Kidney (tissue), 14 donors: ENCODE results near the gene ZSWIM6. TPM values are rescaled to one million over a fixed set of nuclear protein-coding genes. Genes with fewer than 3 reads are reported as not detected.

Experiments used
- DNase-seq, 5 donors: peaks; one replicate each; pipeline ENCODE4 v3.0.0-alpha.2; 2013 to 2020
- FAIRE-seq: peaks from 2 replicates; lab custom pipeline; 2012; peaks lifted over from hg19 to GRCh38; lab: Jason Lieb, UNC
- H3K27ac ChIP-seq, 2 donors: one replicate each; pipeline ENCODE4 v1.7.0; 2013; ENCODE audit warnings: low read depth in 2 of 2, low read length in 2 of 2, inconsistent platforms in 1 of 2
- H3K27me3 ChIP-seq: one replicate; pipeline ENCODE4 v1.7.1; 2013; ENCODE audit warnings: low read length, inconsistent platforms; ENCODE audit not compliant: control insufficient read depth, insufficient read depth
- H3K36me3 ChIP-seq, 3 donors: one replicate each; pipeline versions ENCODE4 v1.7.0 to v1.7.1; 2013; ENCODE audit warnings: low read length in 3 of 3, control low read depth in 1 of 3, inconsistent platforms in 1 of 3; ENCODE audit not compliant: insufficient read depth in 3 of 3, control insufficient read depth in 2 of 3
- H3K4me1 ChIP-seq, 3 donors: one replicate each; pipeline versions ENCODE4 v1.7.0 to v1.7.1; 2013; ENCODE audit warnings: low read length in 3 of 3, inconsistent platforms in 1 of 3, low read depth in 1 of 3; ENCODE audit not compliant: control insufficient read depth in 2 of 3, insufficient read depth in 2 of 3
- H3K4me3 ChIP-seq, 3 donors: one replicate each; pipeline versions ENCODE4 v1.7.0 to v1.8.1; 2013; ENCODE audit warnings: low read length in 3 of 3, control low read depth in 1 of 3, inconsistent platforms in 1 of 3
- H3K9ac ChIP-seq, 3 donors: one replicate each; pipeline versions ENCODE4 v1.7.0 to v1.7.1; 2013; ENCODE audit warnings: low read length in 3 of 3, control low read depth in 1 of 3, inconsistent platforms in 1 of 3
- H3K9me3 ChIP-seq, 3 donors: one replicate each; pipeline versions ENCODE4 v1.7.0 to v1.7.1; 2013; ENCODE audit warnings: low read length in 3 of 3, control low read depth in 1 of 3, inconsistent platforms in 1 of 3; ENCODE audit not compliant: control insufficient read depth in 2 of 3, insufficient read depth in 1 of 3
- intact Hi-C: fragments of 100-400 bp; cut with DNase I; formaldehyde crosslinking; loops from one replicate; pipeline ENCODE4 v1.11.1; 2022
- polyA plus RNA-seq: library from polyadenylated mRNA; stranded (reverse); fragments of 350-450 nt; fragmentation: Illumina TruSeq; extraction: RNeasy Lipid Tissue Mini Kit (QIAGEN cat#74804); gene quantifications from one replicate; pipeline ENCODE4 v1.2.3, GENCODE V29; 2014; ENCODE audit warnings: low read depth, low replicate concordance; ENCODE audit not compliant: insufficient read depth
- total RNA-seq: library from RNA; stranded (reverse); fragmentation: NEBNext Ultra II Directional; extraction: Animal tissue kit (Norgen Biotek cat#: 25700); gene quantifications from one replicate; pipeline ENCODE4 v1.2.1, GENCODE V29; 2021
- TF ChIP-seq, protein P1 (sequence below): IDR thresholded peaks from 3 replicates; pipeline ENCODE4 v1.5.1; 2012; ENCODE audit warnings: mild to moderate bottlenecking, moderate library complexity, borderline replicate concordance; ENCODE audit not compliant: insufficient read depth; ENCODE audit errors: extremely low read depth
- donor health status: control.
- donor health status: control.
- donor health status: control.
- donor health status: control.
- donor health status: control.
- donor health status: DM: yes; HTN: yes; CAD: no.
- donor health status: Normal renal cell carcinoma (clear cell type).

The ZSWIM6 gene
- total and polyA plus RNA-seq, 2 donors from 2014 or later: 2.9 to 20.3 TPM

DNA sequence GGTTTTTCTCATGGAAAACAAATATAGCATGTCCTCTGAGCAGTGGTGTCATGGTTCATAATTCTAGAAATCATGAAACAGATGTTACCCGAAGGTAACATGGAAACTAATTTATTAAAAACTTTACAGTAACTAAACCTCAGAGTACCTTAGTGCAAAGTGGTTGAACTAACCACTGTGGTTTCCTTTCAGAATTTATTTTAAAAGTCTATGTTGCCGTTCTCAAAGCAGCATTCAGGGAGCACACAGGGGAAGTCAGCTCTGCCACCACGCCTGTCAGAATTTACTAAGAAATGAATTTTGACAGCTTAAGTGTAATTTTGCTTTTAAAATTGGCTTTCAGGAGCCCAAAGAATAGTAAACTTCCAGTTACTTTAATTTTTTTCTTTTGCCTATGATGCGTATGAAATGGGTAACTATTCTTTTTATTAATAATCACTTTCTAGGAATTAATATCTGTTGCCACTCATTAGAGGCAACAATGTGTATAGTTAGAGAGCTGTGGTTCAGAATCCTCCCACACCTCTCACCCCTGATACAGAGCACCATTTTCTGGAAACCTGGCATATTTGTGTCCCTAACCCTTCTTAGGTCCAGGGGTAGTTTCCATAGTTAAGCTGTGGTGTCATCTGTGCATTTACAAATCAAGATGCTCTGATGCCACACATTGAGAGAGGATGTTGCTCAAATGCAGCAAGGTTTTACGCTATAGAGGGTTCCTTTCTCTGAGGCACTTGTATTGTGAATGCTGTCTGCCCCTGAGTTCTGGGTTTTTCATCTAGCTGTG, 202.6 kb downstream of the ZSWIM6 start:
- FAIRE-seq (no peak), DNase-seq (no peak)
- intact Hi-C loops: no loop called here
- H3K27me3 ChIP-seq: no peaks in the 10 kb centered on the region
- TF ChIP-seq, protein P1, sequence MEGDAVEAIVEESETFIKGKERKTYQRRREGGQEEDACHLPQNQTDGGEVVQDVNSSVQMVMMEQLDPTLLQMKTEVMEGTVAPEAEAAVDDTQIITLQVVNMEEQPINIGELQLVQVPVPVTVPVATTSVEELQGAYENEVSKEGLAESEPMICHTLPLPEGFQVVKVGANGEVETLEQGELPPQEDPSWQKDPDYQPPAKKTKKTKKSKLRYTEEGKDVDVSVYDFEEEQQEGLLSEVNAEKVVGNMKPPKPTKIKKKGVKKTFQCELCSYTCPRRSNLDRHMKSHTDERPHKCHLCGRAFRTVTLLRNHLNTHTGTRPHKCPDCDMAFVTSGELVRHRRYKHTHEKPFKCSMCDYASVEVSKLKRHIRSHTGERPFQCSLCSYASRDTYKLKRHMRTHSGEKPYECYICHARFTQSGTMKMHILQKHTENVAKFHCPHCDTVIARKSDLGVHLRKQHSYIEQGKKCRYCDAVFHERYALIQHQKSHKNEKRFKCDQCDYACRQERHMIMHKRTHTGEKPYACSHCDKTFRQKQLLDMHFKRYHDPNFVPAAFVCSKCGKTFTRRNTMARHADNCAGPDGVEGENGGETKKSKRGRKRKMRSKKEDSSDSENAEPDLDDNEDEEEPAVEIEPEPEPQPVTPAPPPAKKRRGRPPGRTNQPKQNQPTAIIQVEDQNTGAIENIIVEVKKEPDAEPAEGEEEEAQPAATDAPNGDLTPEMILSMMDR: no peak
- no peaks in the 10 kb centered on the region for H3K4me1 ChIP-seq
- peaks cover 5 to 15% (median 11%) of the 10 kb centered on the region in 3 donors for H3K36me3 ChIP-seq
- no peak overlapping the region for H3K4me3 ChIP-seq
- H3K27ac ChIP-seq: no peak overlapping the region
- no peak overlapping the region for H3K9ac ChIP-seq
- no peaks in the 10 kb centered on the region for H3K9me3 ChIP-seq

DNA sequence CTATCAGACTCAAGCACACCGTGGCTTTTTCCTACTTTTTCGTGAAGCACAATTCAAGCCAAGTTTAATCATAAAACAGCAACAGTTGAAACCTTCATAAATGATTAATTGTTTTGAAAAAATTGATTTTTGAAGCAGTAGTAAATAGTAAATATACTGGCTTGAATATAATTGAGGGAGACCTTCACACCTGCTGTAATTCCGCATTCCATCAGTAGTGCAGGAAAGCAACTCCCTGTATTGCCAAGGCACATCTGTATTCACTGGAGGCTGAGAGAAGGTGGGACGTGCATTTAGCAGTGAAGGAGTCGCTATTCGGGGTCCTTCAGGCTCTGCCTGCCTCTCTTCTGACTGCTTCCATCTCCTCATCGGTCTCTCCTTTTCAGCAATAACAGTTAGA, 203.8 kb downstream of the ZSWIM6 start:
- intact Hi-C loops: no loop called here
- H3K9me3 ChIP-seq: no peaks in the 10 kb centered on the region
- H3K36me3 ChIP-seq: peaks cover 5 to 12% (median 11%) of the 10 kb centered on the region in 3 donors
- TF ChIP-seq, protein P1: no peak
- no peaks in the 10 kb centered on the region for H3K27me3 ChIP-seq
- DNase-seq (no peak), FAIRE-seq (no peak)
- H3K27ac ChIP-seq: no peak overlapping the region
- H3K9ac ChIP-seq: no peak overlapping the region
- no peaks in the 10 kb centered on the region for H3K4me1 ChIP-seq
- no peak overlapping the region for H3K4me3 ChIP-seq

DNA sequence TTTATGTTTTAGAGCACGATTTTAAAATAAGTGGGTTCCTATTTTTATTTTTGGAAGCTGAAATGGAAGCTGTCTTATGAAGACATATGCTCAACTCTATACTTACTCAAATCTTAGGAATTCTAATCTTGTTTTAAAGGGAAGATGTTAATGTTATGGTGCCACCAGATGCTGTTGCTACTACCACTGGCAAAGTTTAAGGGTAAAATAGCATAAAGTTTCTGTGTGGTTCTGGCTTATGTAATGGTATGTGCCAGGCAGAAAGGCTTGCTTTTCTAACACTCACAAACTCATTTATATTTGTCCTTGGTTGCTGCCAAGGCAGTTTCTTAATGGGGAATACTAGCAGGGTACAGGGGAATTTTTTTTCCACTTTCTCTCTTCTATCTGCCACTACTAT, 204.9 kb downstream of the ZSWIM6 start:
- intact Hi-C loops: no loop called here
- no peaks in the 10 kb centered on the region for H3K4me1 ChIP-seq
- H3K4me3 ChIP-seq: no peak overlapping the region
- FAIRE-seq (no peak), DNase-seq (no peak)
- no peak overlapping the region for H3K27ac ChIP-seq
- H3K36me3 ChIP-seq: peaks cover 7 to 14% (median 12%) of the 10 kb centered on the region in 3 donors
- H3K9ac ChIP-seq: no peak overlapping the region
- no peaks in the 10 kb centered on the region for H3K9me3 ChIP-seq
- TF ChIP-seq, protein P1: no peak
- H3K27me3 ChIP-seq: no peaks in the 10 kb centered on the region
